Osteoblast (primary cell): ENCODE data around the gene OVCH2. TPM values are rescaled to one million over a fixed set of nuclear protein-coding genes. Genes with fewer than 3 reads are reported as not detected.
"Not testable (repeated sequence)": the region's sequence is repeated elsewhere in the genome, so short reads cannot be mapped to it uniquely, and the experiment has no call there.

Source experiments
- DNase-seq: peaks from one replicate; pipeline ENCODE4 v3.0.0; 2011; ENCODE audit warnings: low spot score, mixed read lengths; ENCODE audit not compliant: insufficient read length; ENCODE audit errors: missing footprints
- H2AFZ ChIP-seq: 2 replicates; pipeline ENCODE4 v1.6.0; 2011; ENCODE audit warnings: mild to moderate bottlenecking, low read length
- H3K27ac ChIP-seq: 2 replicates; pipeline ENCODE4 v1.5.1; 2011; ENCODE audit warnings: mild to moderate bottlenecking, low read depth, low read length, moderate library complexity
- H3K27me3 ChIP-seq: 2 replicates; pipeline ENCODE4 v1.6.0; 2012; ENCODE audit warnings: mild to moderate bottlenecking, control low read depth, inconsistent platforms, low read length, moderate library complexity; ENCODE audit not compliant: insufficient read depth
- H3K36me3 ChIP-seq: 2 replicates; pipeline ENCODE4 v1.5.1; 2011; ENCODE audit warnings: mild to moderate bottlenecking, low read length, control low read depth, moderate library complexity; ENCODE audit not compliant: insufficient read depth
- H3K4me1 ChIP-seq: 2 replicates; pipeline ENCODE4 v1.5.1; 2011; ENCODE audit warnings: mild to moderate bottlenecking, low read length, control low read depth, moderate library complexity; ENCODE audit not compliant: insufficient read depth
- H3K4me2 ChIP-seq: 2 replicates; pipeline ENCODE4 v1.6.0; 2011; ENCODE audit warnings: mild to moderate bottlenecking, low read length; ENCODE audit not compliant: insufficient read depth
- H3K4me3 ChIP-seq: fragments of 200-600 bp; sonication (generic); 3 replicates; pipeline ENCODE4 v1.5.1; 2012; ENCODE audit warnings: mild to moderate bottlenecking, low read length, inconsistent platforms; ENCODE audit not compliant: insufficient read depth
- H3K79me2 ChIP-seq: 2 replicates; pipeline ENCODE4 v1.6.0; 2012; ENCODE audit warnings: mild to moderate bottlenecking, low read length, control low read depth, inconsistent platforms; ENCODE audit not compliant: insufficient read depth
- H3K9me3 ChIP-seq: 2 replicates; pipeline ENCODE4 v1.5.1; 2011; ENCODE audit warnings: low read depth, low read length, control low read depth
- H4K20me1 ChIP-seq: 2 replicates; pipeline ENCODE4 v1.6.0; 2012; ENCODE audit warnings: mild to moderate bottlenecking, low read length, control low read depth; ENCODE audit not compliant: insufficient read depth
- total RNA-seq: library from RNA; depleted of rRNA; stranded (reverse); fragments of >200 nt; gene quantifications from 2 replicates; pipeline ENCODE4 v1.2.3, GENCODE V29; 2012
- TF ChIP-seq, protein P1 (sequence below): IDR thresholded peaks from 2 replicates; pipeline ENCODE4 v1.5.1; 2011; ENCODE audit warnings: mild to moderate bottlenecking, low read depth, low read length, moderate library complexity; ENCODE audit errors: extremely low read depth

Gene OVCH2, protein sequence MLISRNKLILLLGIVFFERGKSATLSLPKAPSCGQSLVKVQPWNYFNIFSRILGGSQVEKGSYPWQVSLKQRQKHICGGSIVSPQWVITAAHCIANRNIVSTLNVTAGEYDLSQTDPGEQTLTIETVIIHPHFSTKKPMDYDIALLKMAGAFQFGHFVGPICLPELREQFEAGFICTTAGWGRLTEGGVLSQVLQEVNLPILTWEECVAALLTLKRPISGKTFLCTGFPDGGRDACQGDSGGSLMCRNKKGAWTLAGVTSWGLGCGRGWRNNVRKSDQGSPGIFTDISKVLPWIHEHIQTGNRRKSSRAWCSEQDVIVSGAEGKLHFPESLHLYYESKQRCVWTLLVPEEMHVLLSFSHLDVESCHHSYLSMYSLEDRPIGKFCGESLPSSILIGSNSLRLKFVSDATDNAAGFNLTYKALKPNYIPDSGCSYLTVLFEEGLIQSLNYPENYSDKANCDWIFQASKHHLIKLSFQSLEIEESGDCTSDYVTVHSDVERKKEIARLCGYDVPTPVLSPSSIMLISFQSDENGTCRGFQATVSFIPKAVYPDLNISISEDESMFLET
- total RNA-seq = under 0.01 TPM in 1 of 2 replicates, not detected in the other

DNA sequence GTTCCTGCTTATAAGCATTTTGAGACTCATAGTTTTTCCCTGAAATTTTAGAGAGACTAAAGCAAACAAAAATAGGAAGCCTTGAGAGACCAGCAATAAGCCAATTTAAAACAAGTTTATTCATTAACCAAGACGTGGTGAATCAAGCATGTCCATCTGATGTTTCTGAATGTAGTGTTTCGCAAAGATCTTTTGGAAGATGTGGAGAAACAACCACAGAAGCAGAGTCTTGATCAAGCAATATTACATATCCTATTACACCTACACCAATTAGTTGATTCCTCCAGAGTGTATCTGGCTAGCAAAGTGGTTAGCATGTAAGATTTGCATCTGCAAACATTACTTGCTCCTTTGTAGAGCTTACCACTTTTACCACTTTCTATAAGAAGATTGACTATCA is at the start of gene OVCH2:
TSS of gene OVCH2 (minus strand) at position 101 of the 400 bp plus-strand sequence. CDS start at position 18, 83 bp downstream.
- Histone ChIP-seq H3K36me3 (no peaks in the 10 kb centered on the region), H4K20me1 (no peaks in the 10 kb centered on the region), H3K79me2 (no peaks in the 10 kb centered on the region), H3K4me3 (no peak within 1 kb of the TSS), H3K9me3 (no peaks in the 10 kb centered on the region), H3K27ac (no peak within 1 kb of the TSS), H3K4me1 (no peaks in the 10 kb centered on the region), H2AFZ (no peak within 1 kb of the TSS), H3K4me2 (no peak within 1 kb of the TSS), H3K27me3 (no peaks in the 10 kb centered on the region)
- TF ChIP-seq, protein P1, sequence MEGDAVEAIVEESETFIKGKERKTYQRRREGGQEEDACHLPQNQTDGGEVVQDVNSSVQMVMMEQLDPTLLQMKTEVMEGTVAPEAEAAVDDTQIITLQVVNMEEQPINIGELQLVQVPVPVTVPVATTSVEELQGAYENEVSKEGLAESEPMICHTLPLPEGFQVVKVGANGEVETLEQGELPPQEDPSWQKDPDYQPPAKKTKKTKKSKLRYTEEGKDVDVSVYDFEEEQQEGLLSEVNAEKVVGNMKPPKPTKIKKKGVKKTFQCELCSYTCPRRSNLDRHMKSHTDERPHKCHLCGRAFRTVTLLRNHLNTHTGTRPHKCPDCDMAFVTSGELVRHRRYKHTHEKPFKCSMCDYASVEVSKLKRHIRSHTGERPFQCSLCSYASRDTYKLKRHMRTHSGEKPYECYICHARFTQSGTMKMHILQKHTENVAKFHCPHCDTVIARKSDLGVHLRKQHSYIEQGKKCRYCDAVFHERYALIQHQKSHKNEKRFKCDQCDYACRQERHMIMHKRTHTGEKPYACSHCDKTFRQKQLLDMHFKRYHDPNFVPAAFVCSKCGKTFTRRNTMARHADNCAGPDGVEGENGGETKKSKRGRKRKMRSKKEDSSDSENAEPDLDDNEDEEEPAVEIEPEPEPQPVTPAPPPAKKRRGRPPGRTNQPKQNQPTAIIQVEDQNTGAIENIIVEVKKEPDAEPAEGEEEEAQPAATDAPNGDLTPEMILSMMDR = no peak
- DNase-seq = no peak

DNA sequence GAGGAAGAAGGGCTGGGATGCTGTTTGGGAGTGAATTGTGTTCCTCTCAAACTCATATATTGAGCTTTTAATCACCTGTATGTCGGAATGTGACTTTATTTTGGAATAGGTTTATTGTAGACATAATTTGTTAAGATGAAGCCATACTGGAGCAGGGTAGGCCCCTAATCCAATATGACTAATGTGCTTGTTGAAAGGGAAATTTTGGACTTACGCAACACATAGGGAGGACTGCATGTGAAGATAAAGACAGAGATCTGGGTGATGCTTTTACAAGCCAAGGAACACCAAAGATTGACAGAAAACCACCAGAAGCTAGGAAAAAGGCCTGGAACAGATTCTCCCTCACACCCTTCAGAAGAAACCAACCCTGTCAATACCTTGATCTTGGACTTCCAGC is 43.2 kb upstream of the OVCH2 start:
- H3K4me1 ChIP-seq = no peaks in the 10 kb centered on the region
- no peaks in the 10 kb centered on the region for H3K79me2 ChIP-seq
- no peak overlapping the region for H2AFZ ChIP-seq
- no peak overlapping the region for H3K27ac ChIP-seq
- H3K27me3 ChIP-seq = no peaks in the 10 kb centered on the region
- no peaks in the 10 kb centered on the region for H3K9me3 ChIP-seq
- H3K36me3 ChIP-seq = no peaks in the 10 kb centered on the region
- H3K4me2 ChIP-seq = no peak overlapping the region
- H4K20me1 ChIP-seq = no peaks in the 10 kb centered on the region
- DNase-seq = no peak
- TF ChIP-seq, protein P1 = no peak
- H3K4me3 ChIP-seq = no peak overlapping the region

DNA sequence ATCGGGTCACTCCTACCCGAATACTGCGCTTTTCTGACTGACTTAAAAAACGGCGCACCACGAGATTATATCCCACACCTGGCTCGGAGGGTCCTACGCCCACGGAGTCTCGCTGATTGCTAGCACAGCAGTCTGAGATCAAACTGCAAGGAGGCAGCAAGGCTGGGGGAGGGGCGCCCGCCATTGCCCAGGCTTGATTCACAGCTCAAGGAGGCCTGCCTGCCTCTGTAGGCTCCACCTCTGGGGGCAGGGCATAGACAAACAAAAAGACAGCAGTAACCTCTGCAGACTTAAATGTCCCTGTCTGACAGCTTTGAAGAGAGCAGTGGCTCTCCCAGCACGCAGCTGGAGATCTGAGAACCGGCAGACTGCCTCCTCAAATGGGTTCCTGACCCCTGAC is 28.5 kb upstream of the OVCH2 start:
- not testable (repeated sequence) for H3K4me2 ChIP-seq, H2AFZ ChIP-seq, H3K79me2 ChIP-seq, H3K27ac ChIP-seq, H3K4me3 ChIP-seq, H3K36me3 ChIP-seq, DNase-seq, H3K27me3 ChIP-seq, H3K4me1 ChIP-seq, H3K9me3 ChIP-seq, H4K20me1 ChIP-seq

DNA sequence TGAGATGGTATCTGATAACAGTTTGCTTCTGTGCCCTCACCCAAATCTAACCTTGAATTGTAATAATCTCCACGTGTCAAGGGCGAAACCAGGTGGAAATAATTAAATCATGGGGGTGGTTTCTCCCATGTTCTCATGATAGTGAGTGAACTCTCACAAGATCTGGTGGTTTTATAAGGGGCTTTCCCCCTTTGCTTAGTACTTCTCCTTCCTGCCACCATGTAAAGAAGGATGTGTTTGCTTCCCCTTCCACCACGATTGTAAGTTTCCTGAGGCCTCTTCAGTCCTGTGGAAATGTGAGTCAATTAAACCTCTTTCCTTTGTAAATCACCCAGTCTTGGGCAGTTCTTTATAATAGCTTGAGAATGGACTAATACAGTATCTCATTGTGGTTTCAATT is 8.5 kb upstream of the OVCH2 start:
- Histone ChIP-seq H4K20me1 (no peaks in the 10 kb centered on the region), H2AFZ (no peak overlapping the region), H3K4me1 (no peaks in the 10 kb centered on the region), H3K4me3 (no peak overlapping the region), H3K9me3 (no peaks in the 10 kb centered on the region), H3K27me3 (no peaks in the 10 kb centered on the region), H3K4me2 (no peak overlapping the region), H3K27ac (no peak overlapping the region), H3K36me3 (no peaks in the 10 kb centered on the region), H3K79me2 (no peaks in the 10 kb centered on the region)
- DNase-seq = no peak
- TF ChIP-seq, protein P1 = no peak
